Effector memory CD8-positive, alpha-beta T cell (primary cell): ENCODE measurements around the gene TFB1M.
"Not testable (repeated sequence)": the region's sequence is repeated elsewhere in the genome, so short reads cannot be mapped to it uniquely, and the experiment has no call there.

ENCODE experiments used
- ATAC-seq: fragments of 150-1000 bp; cut with Tn5 transposase; replicated peaks from 2 replicates; pipeline ENCODE4 v1.10.0; 2021; ENCODE audit warnings: mild to moderate bottlenecking, moderate library complexity
- DNase-seq, 3 experiments: peaks; one replicate each; pipeline ENCODE4 v3.0.0; 2021
- H3K27ac Mint-ChIP-seq, 2 donors: one replicate each; pipeline ENCODE4 v1.8.0; 2022; ENCODE audit warnings: mild to moderate bottlenecking in 2 of 2, mixed read lengths in 2 of 2, moderate library complexity in 2 of 2
- H3K27me3 Mint-ChIP-seq, 2 donors: one replicate each; pipeline ENCODE4 v1.8.0; 2022; ENCODE audit warnings: mixed read lengths in 2 of 2
- H3K36me3 Mint-ChIP-seq: one replicate; pipeline ENCODE4 v1.8.0; 2022; ENCODE audit warnings: mild to moderate bottlenecking, moderate library complexity, mixed read lengths; ENCODE audit not compliant: insufficient read depth
- H3K4me1 Mint-ChIP-seq, 2 donors: one replicate each; pipeline ENCODE4 v1.8.0; 2022; ENCODE audit warnings: low read depth in 2 of 2, mixed read lengths in 2 of 2
- H3K4me3 Mint-ChIP-seq, 2 donors: one replicate each; pipeline ENCODE4 v1.8.0; 2022; ENCODE audit warnings: mild to moderate bottlenecking in 2 of 2, mixed read lengths in 2 of 2, moderate library complexity in 2 of 2
- H3K9me3 Mint-ChIP-seq, 2 donors: one replicate each; pipeline ENCODE4 v1.8.0; 2022; ENCODE audit warnings: mixed read lengths in 2 of 2

The TFB1M gene

GRCh38 chr6:155246825-155247224 is 67.5 kb downstream of the TFB1M start:
- ATAC-seq, result no peak
- H3K4me1 Mint-ChIP-seq, result no peaks in the 10 kb centered on the region
- no peaks in the 10 kb centered on the region for H3K9me3 Mint-ChIP-seq

DNA sequence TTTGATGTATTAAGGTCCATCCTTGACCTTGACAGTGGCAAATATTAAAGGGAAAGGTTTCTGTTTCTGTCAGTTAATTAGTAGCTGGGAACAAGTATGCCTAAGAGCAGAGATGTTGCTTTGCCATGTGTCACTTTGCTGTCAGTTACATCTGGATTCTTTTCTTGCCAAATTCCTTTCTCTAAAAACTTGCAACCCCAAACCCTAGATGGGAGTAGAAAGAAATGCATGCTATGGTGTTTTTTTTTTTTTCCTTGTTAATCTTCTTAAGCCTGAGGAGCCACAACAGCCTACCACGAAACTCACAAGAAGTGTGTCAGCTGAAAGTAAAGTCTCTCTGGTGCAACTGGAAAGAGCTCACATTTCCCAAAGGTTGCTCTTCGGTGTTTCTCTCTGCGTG is 68.5 kb downstream of the TFB1M start:
- no peak overlapping the region for H3K4me3 Mint-ChIP-seq
- peaks cover 0 to under 1% of the 10 kb centered on the region in 2 donors for H3K27me3 Mint-ChIP-seq
- no peaks in the 10 kb centered on the region for H3K4me1 Mint-ChIP-seq
- H3K9me3 Mint-ChIP-seq, result no peaks in the 10 kb centered on the region
- no peak overlapping the region for H3K27ac Mint-ChIP-seq
- H3K36me3 Mint-ChIP-seq, result no peaks in the 10 kb centered on the region
- no peak for DNase-seq
- no peak for ATAC-seq

More at GRCh38 chr6:155246825-155247224, 67.5 kb downstream of the TFB1M start:
- H3K27me3 Mint-ChIP-seq, result no peaks in the 10 kb centered on the region
- peak overlapping the region in 1 of 2 donors; percentile 46 for H3K27ac Mint-ChIP-seq
- H3K4me3 Mint-ChIP-seq, result no peak overlapping the region
- DNase-seq, result no peak
- peaks cover 5% of the 10 kb centered on the region for H3K36me3 Mint-ChIP-seq

DNA sequence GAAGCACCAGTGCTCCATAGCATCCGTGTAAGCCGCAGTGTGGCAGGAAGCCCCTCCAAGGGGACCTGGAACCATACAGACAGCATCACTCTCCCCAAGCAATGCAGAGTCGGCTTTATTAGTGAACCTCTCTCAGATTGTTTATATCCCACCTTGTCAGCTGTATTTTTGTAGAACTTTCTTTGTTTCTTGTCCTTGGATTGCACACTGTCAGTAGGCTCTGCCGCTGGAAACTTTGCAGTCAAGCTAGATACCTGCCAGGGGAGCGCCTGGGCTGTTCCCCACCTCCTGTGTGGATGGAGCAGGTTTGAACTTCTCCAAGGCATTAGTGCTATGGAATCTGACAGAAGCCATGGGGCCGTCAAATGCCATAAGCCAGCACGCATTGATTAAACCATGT is 69.1 kb downstream of the TFB1M start:
- Mint-ChIP-seq H3K36me3 (no peaks in the 10 kb centered on the region), H3K27ac (no peak overlapping the region), H3K9me3 (no peaks in the 10 kb centered on the region), H3K4me1 (no peaks in the 10 kb centered on the region), H3K4me3 (no peak overlapping the region), H3K27me3 (peaks cover 4 to 7% of the 10 kb centered on the region in 2 donors)
- ATAC-seq (no peak), DNase-seq (no peak)

GRCh38 chr6:155244434-155244833 is 69.8 kb downstream of the TFB1M start:
- H3K4me1 Mint-ChIP-seq, result peaks cover 0 to 2% of the 10 kb centered on the region in 2 donors
- no peaks in the 10 kb centered on the region for H3K9me3 Mint-ChIP-seq
- no peak overlapping the region for H3K4me3 Mint-ChIP-seq
- DNase-seq (no peak), ATAC-seq (no peak)
- no peak overlapping the region for H3K27ac Mint-ChIP-seq
- H3K27me3 Mint-ChIP-seq, result peaks cover 7 to 12% of the 10 kb centered on the region in 2 donors
- no peaks in the 10 kb centered on the region for H3K36me3 Mint-ChIP-seq

GRCh38 chr6:155241966-155242365 is 72.3 kb downstream of the TFB1M start:
- H3K4me3 Mint-ChIP-seq, result no peak overlapping the region
- DNase-seq (no peak), ATAC-seq (no peak)
- H3K36me3 Mint-ChIP-seq, result no peaks in the 10 kb centered on the region
- peaks cover 7 to 30% of the 10 kb centered on the region in 2 donors for H3K27me3 Mint-ChIP-seq
- H3K9me3 Mint-ChIP-seq, result peaks cover 0 to 9% of the 10 kb centered on the region in 2 donors
- peaks cover 0 to 2% of the 10 kb centered on the region in 2 donors for H3K4me1 Mint-ChIP-seq
- H3K27ac Mint-ChIP-seq, result no peak overlapping the region

GRCh38 chr6:155240905-155241600 is 73.2 kb downstream of the TFB1M start:
- ATAC-seq, result no peak
- no peaks in the 10 kb centered on the region for H3K36me3 Mint-ChIP-seq
- H3K4me3 Mint-ChIP-seq, result no peak overlapping the region
- H3K27me3 Mint-ChIP-seq, result peaks cover 7 to 30% of the 10 kb centered on the region in 2 donors
- peaks cover 0 to 2% of the 10 kb centered on the region in 2 donors for H3K4me1 Mint-ChIP-seq
- DNase-seq, result no peak
- H3K9me3 Mint-ChIP-seq, result peaks cover 0 to 9% of the 10 kb centered on the region in 2 donors
- H3K27ac Mint-ChIP-seq, result no peak overlapping the region

GRCh38 chr6:155237613-155238012 is 76.7 kb downstream of the TFB1M start:
- H3K27ac Mint-ChIP-seq, result no peak overlapping the region
- DNase-seq, result no peak

GRCh38 chr6:155235087-155235486 is 79.2 kb downstream of the TFB1M start:
- DNase-seq, result no peak
- ATAC-seq, result no peak
- Mint-ChIP-seq H3K4me1 (peaks cover 0 to 2% of the 10 kb centered on the region in 2 donors), H3K36me3 (no peaks in the 10 kb centered on the region), H3K9me3 (peaks cover 0 to 9% of the 10 kb centered on the region in 2 donors), H3K27me3 (peaks cover 5 to 40% of the 10 kb centered on the region in 2 donors), H3K27ac (no peak overlapping the region), H3K4me3 (no peak overlapping the region)

More at GRCh38 chr6:155237613-155238012, 76.7 kb downstream of the TFB1M start:
- no peak overlapping the region for H3K4me3 Mint-ChIP-seq
- ATAC-seq, result no peak
- H3K27me3 Mint-ChIP-seq, result peaks cover 12 to 39% of the 10 kb centered on the region in 2 donors
- H3K4me1 Mint-ChIP-seq, result peaks cover 0 to 2% of the 10 kb centered on the region in 2 donors
- no peaks in the 10 kb centered on the region for H3K36me3 Mint-ChIP-seq
- peaks cover 0 to 9% of the 10 kb centered on the region in 2 donors for H3K9me3 Mint-ChIP-seq

- no peak for ATAC-seq
- Mint-ChIP-seq H3K27ac (peak overlapping the region in 1 of 2 donors; percentile 35), H3K4me3 (no peak overlapping the region), H3K27me3 (peaks cover 5 to 36% of the 10 kb centered on the region in 2 donors), H3K36me3 (no peaks in the 10 kb centered on the region), H3K4me1 (peaks cover 0 to 2% of the 10 kb centered on the region in 2 donors), H3K9me3 (peaks cover 0 to 9% of the 10 kb centered on the region in 2 donors)
- no peak for DNase-seq
These were observed 79.6 kb downstream of the TFB1M start for GRCh38 chr6:155234687-155235086.

GRCh38 chr6:155234167-155234566 is 80.1 kb downstream of the TFB1M start:
- Mint-ChIP-seq H3K27me3 (peaks cover 5 to 34% of the 10 kb centered on the region in 2 donors), H3K4me3 (no peak overlapping the region), H3K4me1 (no peaks in the 10 kb centered on the region), H3K27ac (peak overlapping the region in 1 of 2 donors; percentile 35), H3K36me3 (no peaks in the 10 kb centered on the region), H3K9me3 (peaks cover 0 to 9% of the 10 kb centered on the region in 2 donors)
- ATAC-seq (no peak), DNase-seq (no peak)

DNA sequence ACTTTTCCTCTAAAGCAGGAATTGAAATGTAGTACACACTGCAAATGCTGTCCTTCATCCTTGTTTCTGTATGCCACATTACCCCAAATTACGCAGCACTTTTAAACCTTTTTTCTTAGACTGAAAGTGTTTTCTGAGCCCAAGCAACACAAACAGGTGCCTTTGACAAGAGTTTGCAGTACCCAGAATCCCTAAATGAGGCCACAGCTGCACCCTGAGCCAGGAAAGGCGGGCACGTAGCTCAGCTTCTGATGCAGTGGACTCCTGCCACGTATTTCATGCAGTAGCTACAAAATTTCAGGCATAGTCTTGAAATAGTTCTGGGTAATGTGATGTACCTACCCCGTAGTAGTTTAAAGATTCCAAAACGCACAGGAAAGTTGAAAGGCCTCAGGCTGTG is 81.4 kb downstream of the TFB1M start:
- DNase-seq (no peak), ATAC-seq (no peak)
- H3K4me3 Mint-ChIP-seq, result no peak overlapping the region
- H3K36me3 Mint-ChIP-seq, result no peaks in the 10 kb centered on the region
- no peaks in the 10 kb centered on the region for H3K9me3 Mint-ChIP-seq
- no peaks in the 10 kb centered on the region for H3K4me1 Mint-ChIP-seq
- H3K27me3 Mint-ChIP-seq, result peaks cover 5 to 29% of the 10 kb centered on the region in 2 donors
- no peak overlapping the region for H3K27ac Mint-ChIP-seq

DNA sequence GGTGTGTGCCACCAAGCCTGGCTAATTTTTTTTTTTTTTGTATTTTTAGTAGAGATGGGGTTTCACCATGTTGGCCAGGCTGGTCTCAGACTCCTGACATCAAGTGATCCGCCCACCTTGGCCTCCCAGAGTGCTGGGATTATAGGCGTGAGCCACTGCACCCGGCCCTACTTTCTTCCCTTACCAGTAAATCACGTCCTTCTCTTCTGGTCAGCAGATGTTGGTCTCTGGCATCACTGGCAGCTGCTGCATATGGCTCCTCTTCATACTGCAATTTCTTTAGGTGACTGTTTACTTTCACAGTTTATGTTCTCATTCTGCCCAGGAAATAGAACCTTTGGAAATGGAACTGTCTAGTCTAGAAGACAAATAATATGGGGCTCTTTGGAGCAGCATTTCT is 83.3 kb downstream of the TFB1M start:
- not testable (repeated sequence) for H3K4me3 Mint-ChIP-seq, H3K36me3 Mint-ChIP-seq, H3K9me3 Mint-ChIP-seq, DNase-seq, H3K27ac Mint-ChIP-seq, ATAC-seq, H3K4me1 Mint-ChIP-seq
- peaks cover 5 to 34% of the 10 kb centered on the region in 2 donors for H3K27me3 Mint-ChIP-seq

DNA sequence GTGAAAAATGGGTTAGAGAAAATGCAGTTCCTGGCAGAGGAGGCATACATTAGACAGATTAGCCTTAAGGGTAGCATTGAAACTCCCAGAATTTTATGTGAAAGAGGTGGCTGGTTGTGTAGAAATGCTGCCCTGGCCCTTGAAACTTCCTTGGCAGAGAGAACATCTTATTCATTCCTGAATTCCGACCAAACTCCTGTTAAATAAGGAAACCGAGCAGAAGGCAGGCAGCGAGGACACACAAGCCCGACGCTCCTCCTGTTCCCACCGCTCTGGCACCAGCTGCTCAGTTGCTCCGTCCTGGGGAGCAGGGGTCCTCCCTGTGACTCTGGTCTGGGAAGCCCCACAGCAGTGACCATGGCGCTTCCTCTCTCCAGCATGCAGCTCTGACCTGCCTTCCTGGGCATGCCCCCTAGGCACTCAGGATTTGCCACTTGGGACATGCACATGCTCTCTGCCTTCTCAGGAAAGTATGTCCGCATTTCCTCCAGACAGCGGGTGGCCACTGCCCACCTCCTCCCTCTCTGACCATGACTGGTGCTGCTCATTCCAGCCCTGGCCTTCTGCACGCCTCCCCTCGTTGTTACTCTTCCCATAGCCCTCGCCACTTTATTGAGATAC is 85.6 kb downstream of the TFB1M start:
- H3K4me3 Mint-ChIP-seq, result no peak overlapping the region
- no peak overlapping the region for H3K27ac Mint-ChIP-seq
- DNase-seq (no peak), ATAC-seq (no peak)
- peaks cover 11 to 14% of the 10 kb centered on the region in 2 donors for H3K4me1 Mint-ChIP-seq
- peaks cover 0 to 26% of the 10 kb centered on the region in 2 donors for H3K27me3 Mint-ChIP-seq
- no peaks in the 10 kb centered on the region for H3K9me3 Mint-ChIP-seq
- peaks cover 3% of the 10 kb centered on the region for H3K36me3 Mint-ChIP-seq

- Mint-ChIP-seq H3K36me3 (peaks cover 3% of the 10 kb centered on the region), H3K27me3 (peaks cover 0 to 26% of the 10 kb centered on the region in 2 donors), H3K9me3 (no peaks in the 10 kb centered on the region), H3K27ac (no peak overlapping the region), H3K4me3 (no peak overlapping the region), H3K4me1 (peaks cover 11 to 14% of the 10 kb centered on the region in 2 donors)
- ATAC-seq, result no peak
- DNase-seq, result no peak
These were observed 87.2 kb downstream of the TFB1M start for GRCh38 chr6:155227046-155227445.
